IPS-11a (cell line): ENCODE measurements around the gene COBL.

Experiments used
- H3K4me3 ChIP-seq: one replicate; pipeline ENCODE4 v1.5.1; 2013; ENCODE audit warnings: low read depth, low read length, control low read depth

COBL gene

DNA sequence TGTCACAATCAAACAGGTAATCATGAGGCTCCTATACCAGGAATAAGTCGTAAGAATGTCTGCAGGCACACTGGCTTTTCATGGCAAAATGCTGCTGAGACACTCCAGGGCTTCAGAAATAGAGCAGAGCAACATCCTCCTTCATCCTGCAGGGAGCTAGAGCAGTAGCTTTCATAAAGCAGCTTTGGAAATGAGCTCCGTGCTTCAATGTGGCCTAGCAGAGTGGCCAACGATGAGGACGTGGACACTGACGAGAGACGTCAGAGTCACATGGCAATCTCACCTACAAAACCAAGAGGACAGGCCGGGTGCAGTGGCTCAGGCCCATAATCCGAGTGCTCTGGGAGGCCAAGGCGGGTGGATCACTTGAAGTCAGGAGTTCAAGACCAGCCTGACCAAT lies 9.8 kb downstream of the COBL start:
- no peak overlapping the region for H3K4me3 ChIP-seq

DNA sequence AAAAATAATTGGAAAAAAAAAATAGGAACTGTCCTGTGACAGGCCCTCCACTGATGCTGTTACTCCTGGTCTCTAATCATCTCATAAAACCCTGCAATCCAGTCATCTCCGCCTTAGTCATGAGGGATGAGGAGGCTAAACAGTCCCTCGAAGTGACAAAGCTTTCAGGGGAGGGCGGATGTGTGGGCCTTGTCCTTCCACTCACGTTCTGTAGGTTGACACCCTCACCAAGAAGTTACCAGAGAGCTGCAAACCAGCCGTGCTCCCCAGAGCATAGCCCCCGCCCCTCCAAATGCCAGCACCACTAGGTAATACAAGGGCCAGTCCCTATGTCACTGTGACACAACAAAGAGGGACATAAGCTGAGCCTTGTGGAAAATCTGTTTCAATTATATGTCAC lies 11.9 kb downstream of the COBL start:
- no peak overlapping the region for H3K4me3 ChIP-seq

DNA sequence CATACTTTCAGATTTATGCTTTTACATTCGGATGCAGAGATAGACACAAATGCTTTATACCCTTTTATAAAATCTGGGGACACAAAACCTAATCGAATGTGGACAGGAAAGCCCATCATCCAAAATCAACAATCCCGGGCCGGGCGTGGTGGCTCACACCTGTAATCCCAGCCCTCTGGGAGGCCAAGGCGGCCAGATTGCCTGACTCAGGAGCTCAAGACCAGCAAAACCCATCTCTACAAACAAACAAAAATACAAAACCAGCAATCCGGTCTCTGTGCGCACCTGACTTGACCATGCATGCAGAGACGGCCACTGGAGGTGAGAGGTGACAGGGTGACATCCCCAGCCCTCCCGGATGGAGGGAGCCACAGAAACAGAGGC lies 13.5 kb downstream of the COBL start:
- no peak overlapping the region for H3K4me3 ChIP-seq

DNA sequence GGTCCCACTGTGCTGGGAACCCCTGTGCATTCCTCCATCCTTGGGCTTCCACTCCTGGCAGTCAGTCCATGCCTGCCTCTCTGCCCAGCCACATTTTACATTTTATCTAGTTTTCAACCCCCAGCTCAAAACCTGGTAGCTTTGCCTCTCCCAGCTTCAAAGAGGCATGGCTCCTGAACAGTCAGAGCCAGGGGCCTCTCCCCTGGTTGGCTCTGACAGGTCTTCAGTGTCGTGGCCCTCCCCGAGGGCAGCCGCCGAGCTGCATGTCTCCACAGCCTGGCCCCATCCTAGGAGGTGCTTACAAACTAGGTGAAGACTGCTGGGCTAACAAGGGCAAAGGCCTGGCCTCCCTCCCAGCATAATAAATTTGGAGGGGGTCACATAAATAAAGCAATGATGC lies 14.8 kb downstream of the COBL start:
- H3K4me3 ChIP-seq = no peak overlapping the region

DNA sequence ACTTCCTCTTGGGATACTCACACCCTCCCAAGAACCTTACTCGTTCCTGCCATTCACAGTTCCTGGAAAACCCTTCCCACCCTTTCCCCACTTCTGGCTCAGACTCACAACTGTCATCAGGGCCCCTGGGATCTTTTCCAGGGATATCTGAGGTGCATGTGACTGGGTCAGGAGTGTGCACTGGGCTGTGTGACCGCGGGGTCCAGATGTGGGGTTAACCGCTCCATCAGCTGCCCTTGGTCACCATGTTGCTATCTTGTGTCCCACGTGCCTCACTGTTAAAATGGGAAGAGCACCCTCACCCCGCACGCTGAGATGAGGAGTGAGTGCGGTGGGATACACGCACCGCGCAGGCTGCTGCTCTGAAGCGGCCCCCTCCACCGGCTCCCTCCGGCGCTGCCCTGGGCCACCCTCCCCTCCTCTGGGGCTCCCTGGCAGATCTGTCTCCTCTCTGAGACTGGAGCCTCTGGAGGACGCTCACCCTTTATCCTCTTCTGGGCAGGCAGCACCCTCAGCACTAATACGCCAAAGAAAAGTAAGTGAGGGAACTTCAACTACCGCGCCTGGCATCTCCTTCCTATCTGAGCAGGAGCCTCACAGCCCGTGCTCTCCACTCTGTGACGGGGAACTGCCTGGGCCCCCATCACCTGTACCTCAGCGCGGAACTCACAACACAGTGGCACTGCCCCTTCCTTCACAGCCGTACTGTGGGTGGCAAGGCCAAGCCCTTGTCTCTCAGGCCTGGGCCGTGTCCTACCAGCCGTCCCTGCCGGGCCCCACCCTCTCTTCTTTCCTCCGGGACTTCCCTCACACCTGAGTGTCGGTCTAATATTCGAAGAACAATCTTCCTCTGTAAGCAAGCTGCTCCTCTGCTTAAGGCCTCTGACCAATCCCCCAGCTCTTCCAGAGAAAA lies 15.6 kb downstream of the COBL start:
- no peak overlapping the region for H3K4me3 ChIP-seq

DNA sequence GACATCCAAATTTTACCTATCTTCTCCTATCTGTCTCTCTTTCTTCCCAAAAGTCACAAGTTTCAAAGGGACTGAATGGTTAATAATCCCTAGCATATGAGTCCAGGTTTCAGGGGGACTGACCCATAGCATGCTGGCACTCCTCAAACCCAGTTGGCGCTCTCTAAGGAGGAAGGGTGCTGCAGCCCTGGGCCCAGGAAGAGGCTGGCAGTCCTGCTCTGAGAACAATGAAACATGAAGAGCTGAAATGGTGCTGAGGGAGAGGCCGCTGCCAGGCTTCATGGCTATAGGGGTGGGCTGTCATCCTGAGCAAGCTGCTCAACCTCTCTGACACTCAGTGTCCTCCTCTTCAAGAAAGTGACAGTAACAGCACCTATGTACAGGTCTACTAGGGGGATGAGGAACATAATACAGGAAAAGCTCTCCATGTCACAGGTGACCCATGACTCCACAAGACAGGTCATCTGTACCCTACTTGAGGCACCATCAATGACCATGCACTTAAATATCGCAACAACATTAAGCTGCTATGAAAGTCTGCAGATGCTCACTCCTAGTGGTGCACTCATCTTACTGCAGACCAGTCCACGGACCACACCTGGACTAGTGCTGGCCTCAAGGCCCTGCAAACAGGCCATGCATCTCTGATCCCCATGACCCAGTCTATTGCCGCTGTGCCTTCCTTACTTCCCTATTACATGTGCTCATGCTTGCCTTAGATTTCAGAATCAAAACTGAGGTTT lies 17.0 kb downstream of the COBL start:
- no peak overlapping the region for H3K4me3 ChIP-seq

DNA sequence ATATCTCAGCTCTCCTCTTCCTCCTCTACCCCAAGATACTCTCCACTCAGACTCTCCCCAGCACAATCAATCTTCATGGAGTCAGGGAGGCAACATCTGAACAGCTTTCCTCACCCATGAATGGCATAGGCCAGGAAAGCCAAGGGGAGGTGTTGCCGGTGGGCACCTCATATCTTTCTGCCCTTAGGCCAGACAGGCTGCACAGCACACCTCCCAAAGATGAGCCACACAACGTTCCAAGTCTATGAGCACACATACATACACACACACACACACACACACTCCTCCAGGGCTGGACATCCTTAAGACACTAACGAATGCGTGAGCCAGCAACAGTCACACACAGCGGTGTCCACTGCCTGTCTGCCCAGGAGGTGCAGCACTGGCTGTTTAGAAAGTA lies 17.7 kb downstream of the COBL start:
- no peak overlapping the region for H3K4me3 ChIP-seq

DNA sequence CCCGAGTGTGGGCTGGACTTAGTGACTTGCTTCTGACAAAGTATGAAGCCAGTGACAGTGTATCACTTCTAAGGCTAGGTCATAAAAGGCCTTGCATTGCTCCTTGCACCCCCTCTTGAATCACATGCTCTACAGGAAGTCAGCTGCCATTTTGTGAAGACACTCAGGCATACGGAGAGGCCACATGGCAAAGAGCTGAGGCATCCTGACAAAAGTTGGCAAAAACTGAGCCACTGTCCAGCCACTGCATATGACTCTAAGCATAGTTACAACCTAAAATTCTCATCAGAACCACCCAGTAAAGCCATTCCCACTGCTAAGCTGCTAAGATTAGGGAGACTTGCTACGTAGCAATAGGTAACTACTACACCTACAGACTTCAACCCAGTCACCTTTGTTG lies 18.6 kb downstream of the COBL start:
- H3K4me3 ChIP-seq = no peak overlapping the region

DNA sequence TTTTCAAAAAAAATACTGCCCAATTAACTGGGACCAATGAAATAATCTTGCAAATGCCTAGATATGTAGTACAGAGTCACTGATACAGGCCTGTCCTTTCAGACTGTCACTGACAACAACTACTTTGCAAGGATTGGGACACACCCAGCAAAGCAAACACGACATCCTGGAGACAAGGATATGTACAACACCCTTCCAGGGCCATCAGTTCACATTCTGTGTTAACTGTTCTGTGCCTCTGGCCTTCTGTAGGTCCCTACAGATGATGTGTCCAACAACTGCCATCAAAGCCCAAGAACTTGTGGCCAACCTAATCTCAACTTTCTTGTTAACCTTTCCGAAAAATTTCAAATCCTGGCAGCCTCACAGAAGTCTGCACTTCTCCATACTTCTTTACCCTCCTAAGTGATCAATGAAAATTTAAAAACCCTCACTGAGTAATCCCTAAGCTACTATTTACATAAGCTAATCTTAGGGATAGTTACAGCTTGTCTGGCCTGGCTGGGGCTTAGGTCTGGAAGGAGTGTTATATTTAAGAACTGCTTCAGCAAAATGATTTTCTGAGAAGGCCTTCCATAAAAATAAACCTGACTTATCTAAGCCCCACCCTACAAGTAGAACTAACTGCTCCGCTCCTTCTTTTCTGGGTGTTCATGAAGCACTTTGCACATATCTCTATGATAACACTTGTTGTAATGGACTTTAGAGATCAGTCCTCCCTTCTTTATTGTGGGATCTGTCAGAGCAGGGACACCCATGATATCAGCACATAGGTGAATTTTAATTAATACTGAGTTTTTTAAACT lies 21.0 kb downstream of the COBL start:
- H3K4me3 ChIP-seq = no peak overlapping the region

DNA sequence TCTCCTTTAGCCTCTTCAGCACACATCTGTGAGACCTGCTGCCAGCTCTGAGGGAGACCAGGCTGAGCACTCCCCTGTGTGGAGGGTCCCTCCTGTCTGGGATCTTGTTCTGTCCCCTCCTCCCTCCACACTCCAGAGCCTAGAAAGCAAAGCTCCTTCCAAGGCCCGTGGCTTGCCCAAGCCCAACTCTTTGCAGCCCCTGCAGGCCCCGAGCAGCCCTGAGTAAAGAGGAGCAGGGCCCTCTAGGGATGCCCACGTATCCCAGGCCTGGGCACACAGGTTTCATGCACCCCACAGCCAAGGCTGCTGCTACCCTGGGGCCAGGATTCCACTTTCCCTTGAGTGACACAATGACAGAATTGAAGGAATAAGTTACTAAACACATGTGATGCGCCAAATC lies 24.0 kb downstream of the COBL start:
- no peak overlapping the region for H3K4me3 ChIP-seq

DNA sequence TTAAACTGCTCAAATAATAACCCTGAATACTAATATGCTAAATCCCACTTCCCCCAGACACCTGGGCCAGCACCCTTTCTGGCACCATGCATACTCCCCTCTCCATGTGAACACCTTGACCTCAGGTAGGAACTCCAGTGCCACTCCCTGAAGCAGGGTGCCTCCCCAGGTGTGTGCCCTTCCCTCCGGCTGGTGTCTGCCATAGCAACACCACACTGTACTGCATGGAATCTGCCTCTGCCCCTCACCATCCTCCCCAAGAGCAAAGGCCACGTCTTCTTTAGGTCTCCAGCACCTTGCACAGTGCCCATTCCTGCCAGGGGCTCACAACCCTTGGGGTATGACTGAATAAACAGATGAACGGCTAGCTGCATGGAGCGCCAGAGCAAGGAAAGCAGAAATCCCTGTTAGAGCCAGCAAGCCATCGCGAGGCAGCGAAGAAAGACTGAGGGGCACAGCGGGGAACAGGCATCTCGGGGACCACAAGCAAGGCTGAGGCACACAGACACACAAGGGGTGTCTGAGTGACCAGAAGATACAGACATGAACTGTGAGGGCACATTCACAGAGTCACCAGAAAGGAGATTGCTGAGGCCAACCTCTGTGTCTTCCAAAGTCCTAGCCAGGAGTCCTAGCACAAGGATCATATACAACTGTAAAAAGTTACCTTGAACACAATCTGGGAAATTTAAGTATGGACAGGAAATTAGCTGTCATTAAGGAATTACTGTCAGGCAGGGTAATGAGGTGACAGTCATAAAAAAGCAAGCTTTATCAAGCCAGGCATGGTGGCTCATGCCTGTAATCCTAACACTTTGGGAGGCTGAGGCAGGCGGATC lies 25.7 kb downstream of the COBL start:
- no peak overlapping the region for H3K4me3 ChIP-seq

DNA sequence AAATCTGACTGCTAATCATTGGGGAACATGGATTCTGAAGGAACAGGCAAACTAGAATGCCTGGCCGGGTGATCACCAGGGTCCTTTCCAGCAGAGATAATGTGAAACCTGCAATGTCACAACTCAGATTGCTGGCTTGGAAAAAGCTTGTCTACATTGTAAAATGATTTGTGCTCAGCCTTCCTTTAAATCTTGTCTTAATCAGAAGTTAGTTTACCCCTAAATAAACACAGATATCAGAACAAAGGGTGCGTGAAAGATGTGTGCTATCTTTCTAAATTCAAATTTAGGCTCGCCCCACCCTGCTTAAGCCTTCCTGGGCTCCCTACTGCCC lies 26.3 kb downstream of the COBL start:
- no peak overlapping the region for H3K4me3 ChIP-seq

DNA sequence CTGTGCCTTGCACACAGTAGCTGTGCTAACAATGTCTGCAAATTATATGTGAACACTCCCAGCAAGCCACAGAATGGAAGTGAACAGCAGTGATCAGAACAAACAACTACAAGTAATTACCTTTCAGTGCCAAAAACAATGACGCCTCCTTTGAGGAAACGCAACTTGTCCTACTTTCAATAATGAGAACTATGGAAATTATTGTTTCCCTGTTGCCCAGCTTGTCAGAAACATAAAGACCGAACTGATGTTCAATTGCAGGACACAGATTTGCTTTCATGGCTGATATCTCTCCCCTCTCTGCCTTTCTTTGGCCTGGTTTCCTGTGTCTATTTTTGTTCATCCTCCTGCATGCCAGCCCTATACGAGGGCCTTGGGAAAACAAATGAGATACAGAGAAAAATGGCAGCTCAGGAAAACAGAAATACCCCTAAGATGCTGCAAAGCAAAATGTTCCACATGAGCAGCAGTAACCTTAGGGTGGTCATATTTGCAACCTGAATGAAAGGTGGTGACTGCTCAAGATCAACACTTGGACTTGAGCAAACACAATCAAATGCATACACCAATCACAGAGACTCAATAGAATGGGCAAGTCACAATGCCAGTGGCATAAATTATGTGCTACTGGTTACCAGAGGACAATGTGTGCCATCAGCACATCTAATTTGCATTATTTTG lies 26.8 kb downstream of the COBL start:
- no peak overlapping the region for H3K4me3 ChIP-seq

DNA sequence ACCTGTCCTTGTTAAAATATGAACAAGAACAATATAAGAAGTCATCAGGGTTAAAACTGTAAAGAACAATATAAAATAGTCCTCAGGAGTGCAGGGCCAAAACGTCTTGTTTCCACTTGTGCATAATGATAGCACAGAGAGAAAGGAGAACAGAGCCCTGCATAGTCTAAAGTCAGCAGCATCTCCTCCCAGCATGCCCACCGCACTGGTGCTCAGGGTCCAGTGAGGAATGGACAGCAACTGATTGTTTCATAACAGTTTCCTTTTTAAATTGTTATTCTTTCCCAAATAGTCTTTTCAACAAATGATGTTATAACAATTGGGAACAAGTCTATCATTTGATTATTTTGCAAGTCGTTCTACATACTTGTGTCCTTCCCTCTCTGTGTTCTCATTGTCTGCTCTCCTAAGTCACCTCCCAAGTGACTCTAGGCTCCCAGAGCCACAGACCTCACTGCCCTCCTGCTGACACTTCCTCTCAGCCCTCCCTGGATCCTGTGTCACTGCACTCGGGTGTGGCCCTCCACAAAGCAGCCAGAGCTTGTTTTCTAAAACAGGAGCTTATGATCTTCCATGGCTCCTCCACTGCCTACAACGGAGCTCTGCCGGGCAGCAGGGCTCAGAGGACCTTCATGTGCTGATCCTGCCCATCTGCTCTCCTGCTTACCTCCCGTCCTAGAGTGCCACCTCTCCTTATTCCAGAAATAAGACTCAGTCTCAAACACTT lies 27.6 kb downstream of the COBL start:
- H3K4me3 ChIP-seq = no peak overlapping the region

DNA sequence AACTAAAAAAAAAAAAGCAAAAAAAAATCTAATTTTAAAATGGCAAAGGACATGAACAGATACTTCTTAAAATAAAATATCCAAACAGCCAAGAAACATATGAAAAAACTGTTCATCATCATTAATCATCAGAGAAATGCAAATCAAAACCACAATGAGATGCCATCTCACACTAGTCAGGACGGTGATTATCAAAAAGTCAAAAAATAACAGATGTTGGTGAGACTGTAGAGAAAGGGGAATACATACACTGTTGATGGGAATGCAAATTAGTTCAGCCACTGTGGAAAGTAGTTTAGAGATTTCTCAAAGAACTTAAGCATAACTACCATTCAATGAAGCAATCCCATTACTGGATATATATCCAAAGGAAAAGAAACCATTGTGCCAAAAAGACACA lies 30.2 kb downstream of the COBL start:
- no peak overlapping the region for H3K4me3 ChIP-seq

DNA sequence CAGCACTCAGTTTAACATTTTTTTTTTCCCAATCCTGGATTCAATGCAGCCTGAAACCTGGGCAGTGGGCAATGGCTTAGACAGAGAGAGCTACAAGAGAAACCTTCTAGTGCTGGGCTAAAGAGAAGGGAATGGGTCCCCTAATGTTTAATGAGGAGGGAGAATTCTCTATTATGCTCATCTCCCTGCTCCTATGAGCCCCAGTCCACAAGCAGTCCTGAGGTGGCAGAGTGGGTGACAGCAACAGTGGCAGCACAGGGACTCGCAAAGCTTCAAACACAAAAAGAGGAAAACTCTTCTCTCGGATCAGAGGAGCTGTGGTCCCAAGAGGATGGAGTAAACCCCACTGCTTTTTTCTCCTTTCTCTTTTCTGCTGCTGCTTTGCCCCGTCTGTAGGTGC lies 36.5 kb downstream of the COBL start:
- H3K4me3 ChIP-seq = no peak overlapping the region

DNA sequence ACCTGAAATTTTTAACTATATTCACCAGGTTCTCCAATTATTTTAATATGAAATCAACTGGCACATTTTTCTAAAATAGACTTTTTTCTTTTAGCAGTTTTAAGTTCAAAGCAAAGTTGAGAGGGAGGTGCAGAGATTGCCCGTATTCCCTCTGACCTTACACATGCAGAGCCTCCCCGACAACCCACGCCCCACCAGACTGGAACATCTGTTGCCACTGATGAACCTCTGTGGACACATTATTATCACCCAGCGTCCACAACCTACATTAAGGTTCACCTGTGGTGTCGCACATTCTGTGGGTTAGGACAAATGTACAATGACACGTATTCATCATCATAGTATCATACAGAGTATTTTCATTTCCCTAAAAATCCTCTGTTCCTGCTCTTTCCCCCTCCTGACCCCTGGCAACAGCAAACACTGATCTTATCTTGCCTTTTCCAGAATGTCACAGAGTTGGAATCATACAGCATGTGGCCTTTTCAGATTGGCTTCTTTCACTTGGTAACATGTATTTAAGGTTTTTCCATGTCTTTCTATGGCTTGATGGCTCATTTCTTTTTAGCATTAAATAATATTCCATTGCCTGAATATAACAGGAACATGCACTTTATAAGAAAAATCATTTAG lies 37.1 kb downstream of the COBL start:
- H3K4me3 ChIP-seq = no peak overlapping the region

DNA sequence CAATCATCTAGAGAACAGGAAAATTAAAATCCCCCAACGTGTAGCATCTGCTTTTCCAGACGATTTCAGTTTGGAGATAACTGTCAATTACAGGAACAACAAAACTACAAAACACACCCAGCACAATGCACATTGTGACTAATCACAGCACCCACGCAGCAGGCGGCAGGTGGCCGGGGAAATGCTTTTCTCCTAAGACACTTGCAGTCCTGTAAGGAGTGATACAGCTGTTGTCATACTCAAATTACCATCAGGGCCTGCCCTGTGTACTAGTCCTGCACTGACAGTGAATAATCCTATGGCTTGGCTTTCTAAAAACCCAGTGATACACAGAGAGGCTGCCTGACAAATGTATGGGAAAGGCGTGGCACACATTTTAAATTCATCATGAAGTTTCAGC lies 37.8 kb downstream of the COBL start:
- no peak overlapping the region for H3K4me3 ChIP-seq

DNA sequence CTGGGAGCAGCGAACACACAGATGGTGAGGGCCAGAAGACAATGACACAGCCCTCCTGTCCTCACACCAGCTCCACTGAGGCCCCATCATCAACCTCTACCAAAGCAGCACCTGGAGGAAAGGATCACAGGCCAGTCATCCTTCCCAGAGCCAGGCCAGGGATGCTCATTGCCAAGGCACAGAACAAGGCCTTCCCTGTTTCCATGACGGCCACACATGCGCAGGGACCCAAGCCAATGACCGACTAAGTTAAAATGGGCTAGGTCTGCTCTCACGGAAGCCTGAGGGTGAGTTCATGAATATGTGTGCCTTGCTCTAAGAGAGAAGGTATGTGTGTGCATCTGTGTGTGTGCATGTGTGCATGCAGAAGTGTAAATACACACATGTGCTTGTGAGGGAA lies 39.6 kb downstream of the COBL start:
- no peak overlapping the region for H3K4me3 ChIP-seq
